CD4-positive, alpha-beta T cell treated with Interleukin-4 for 1 hour (primary cell): Measurements from ENCODE around the gene UTP3.
A peak's percentile ranks its signal among the peaks of the same experiment; 100 is the strongest.
"Not testable (repeated sequence)": the region's sequence is repeated elsewhere in the genome, so short reads cannot be mapped to it uniquely, and the experiment has no call there.

Source experiments
- DNase-seq, 2 donors: peaks; one replicate each; pipeline ENCODE4 v3.0.0-alpha.2; 2020 to 2022

UTP3 gene

DNA sequence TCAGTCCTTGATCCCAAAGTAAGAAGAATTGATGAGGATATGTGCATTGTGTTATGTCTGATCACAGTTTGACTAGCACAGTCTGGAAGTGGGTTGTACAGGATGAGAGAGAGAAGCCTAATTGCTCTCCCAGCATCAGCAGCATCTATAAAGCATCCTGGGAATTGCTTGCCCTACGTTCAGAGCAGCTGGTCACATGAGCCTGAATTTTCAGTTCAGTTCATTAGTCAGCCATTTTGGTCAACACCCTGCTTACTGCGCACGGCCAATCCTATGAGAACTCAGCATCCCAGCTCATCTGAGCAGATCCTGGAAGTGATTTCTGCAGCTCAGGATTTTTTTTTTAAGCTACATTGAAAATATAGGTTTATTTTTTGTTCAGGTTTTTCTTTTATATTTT is 33.4 kb downstream of the UTP3 start, which contains the start of gene RUFY3:
Gene RUFY3 (plus strand): TSS at position 218 of the 400 bp plus-strand sequence. CDS start 610 bp downstream, outside the sequence.
- DNase-seq: no peak

DNA sequence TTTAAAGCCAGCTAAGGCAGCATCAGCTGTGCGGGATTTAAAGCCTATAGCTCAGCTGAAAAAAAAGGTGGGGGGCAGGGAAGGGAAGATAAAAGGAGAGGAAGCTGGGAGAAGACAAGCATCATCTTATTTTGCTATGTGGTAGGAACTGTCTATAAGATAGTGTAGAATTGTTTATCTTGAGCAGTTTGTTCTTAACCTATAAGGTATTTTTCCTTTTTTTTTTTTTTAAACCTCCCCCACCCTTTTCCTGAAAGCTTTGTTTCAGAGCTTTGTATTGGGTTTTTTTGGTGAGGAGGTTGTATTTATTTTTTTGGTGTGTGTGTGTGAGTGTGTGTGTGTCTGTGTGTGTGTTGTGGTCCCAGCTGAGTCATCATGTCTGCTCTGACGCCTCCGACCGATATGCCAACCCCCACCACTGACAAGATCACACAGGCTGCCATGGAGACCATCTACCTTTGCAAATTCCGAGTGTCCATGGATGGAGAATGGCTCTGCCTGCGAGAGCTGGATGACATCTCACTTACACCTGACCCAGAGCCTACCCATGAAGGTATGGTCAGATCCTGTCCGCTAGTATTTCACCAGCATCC is 34.0 kb downstream of the UTP3 start:
- peak; percentile 43 to 48 for DNase-seq

DNA sequence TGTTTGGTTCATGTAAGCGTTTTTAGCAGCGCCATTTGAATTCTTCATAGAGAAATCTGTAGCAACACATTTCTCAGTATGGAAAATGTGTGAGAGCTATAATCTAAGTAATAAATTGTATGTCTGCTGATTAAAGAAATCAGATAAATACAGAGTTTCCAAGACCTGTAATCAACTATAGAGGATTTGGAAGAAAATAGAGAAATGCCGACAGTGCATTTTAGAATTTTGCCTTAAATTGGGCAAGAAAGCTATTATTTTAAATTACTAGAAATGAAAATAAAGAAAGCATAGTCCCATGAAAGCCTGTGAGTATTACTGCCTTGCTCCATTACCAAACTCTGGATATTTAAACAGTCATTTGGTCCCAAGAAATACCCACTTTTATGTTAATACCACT is 36.1 kb downstream of the UTP3 start:
- DNase-seq: no peak

DNA sequence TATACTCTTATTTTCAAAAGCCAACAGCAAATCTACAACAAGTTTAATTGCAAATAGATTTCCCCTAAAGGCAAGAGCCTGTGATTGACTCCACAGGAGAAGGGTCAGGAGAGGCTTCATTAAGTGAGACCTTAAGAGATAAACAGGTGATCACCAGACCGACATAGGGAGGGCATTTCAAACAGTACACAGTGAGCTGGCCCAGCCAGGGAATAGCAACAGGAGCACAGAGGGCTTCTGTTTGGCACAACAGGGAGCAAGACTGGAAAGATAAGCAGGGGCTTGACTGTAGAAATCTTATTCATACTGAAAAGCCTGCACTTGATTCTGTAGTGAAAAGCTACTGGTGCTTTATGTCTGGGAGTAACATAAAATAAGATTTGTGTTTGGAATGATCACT is 37.3 kb downstream of the UTP3 start:
- DNase-seq: no peak

DNA sequence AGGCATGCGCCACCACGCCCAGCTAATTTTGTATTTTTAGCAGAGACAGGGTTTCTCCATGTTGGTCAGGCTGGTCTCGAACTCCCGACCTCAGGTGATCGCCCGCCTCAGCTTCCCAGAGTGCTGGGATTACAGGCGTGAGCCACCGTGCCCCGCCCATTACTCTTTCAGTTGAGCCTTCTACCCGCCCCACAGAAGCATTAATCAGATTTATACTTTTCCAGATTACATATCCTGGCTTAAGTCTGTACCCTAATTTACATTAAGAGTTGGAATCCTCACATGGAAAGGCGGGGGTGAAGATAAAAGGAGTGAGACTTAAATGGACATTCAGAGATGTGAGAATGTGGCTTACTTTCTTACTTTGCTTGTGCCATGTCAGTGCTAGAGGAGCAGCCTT is 38.2 kb downstream of the UTP3 start:
- not testable (repeated sequence) for DNase-seq

DNA sequence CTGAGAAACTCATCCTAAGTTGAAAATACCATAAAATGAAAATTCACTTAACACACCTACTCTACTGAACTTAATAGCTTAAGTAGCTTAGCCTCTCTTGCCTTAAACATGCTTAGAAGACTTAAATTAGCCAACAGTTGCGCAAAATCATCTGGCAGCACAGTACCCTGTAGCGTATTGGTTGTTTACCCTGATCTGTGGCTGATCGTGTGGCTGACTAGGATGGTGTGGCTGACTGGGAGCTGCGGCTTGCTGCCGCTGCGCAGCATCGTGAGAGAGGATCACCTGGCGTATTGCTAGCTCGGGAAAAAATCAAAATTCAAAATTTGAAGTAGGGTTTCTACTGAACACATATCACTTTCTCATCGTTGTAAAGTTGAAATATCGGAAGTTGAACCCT is 39.8 kb downstream of the UTP3 start:
- no peak for DNase-seq

DNA sequence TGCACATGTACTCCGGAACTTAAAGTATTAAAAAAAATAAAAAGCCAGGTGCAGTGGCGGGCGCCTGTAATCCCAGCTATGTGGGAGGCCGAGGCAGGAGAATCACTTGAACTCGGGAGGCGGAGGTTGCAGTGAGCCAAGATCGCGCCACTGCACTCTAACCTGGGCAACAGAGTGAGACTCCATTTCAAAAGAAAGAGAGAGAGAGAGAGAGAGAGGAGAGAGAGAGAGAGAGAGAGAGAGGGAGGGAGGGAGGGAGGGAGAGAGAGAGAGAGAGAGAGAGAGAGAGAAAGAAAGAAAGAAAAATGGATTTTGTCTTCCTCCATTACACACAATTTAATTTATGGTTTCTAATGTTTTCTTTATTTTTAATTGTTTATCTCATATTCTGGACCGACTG is 44.5 kb downstream of the UTP3 start:
- DNase-seq: not testable (repeated sequence)

DNA sequence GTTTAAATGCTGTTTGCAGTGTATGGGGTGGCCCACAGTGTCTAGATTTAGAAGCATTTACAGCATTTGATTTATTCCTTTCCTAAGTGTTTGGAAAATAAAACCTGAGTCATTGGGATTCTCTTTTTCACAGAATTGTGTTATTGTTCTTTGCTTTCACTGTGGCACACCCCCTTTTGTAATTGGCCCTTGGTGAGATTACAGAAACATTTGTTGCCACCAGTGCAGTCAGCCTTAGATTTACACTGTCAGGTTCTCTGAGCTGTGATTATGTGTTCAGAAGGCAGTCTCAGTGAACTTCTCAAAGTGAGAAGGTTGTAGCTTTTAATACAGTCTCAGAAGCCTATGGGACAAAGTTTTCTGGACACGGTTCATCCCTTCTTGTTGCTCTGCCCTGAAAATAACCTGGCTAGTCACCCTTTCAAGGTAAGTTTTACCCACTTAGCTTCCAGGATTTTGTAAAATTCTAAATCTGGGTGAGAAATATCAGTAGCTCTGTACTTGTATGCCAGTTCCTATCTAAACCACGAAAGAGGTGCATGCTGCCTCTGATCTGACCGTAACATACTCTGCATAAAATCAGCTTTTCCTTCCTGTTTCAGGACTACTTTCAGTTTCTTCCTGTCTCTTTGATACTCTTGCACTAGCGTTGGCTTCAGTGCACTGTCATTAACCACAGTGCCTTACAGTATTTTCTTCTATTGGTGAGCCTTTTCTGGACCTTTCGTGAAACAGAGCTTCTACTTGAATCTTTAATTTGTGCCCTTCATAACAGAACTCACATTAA is 46.0 kb downstream of the UTP3 start:
- DNase-seq: peak; percentile 39 to 75

DNA sequence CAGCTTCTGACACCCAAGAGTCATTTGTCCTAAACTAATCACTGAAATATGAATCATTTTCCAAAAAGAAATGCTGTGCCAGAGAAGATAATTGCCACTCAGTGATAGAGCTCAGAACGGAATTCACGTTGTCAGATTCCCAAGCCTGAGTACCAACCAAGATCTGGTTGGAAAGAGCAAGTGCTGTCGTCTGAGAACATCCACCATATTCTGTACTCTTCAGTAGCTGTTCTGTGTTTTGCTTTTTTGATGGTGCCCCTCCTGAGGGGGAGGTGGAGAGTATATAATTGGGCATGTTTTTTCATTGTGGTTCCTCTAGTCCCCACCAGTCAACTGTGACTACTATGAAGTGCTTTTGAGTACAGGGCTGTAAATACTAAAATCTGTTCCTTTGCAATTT is 46.6 kb downstream of the UTP3 start:
- no peak for DNase-seq

DNA sequence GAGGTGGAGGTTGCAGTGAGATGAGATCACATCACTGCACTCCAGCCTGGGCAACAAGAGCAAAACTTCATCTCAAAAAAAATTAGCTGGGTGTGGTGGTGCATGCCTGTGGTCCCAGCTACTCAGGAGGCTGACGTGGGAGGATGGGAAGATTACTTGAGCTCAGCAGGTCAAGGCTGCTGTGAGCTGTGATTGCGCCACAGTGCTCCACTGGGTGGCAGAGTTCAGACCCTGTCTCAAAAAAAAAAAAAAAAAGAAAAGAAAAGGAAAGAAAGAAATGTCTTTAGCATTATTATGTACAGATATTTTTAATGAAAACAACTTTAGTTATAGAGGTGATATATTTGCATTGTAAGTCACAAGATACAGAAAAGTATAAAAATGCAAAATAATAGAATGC is 47.6 kb downstream of the UTP3 start:
- DNase-seq: peak; percentile 43 to 52

DNA sequence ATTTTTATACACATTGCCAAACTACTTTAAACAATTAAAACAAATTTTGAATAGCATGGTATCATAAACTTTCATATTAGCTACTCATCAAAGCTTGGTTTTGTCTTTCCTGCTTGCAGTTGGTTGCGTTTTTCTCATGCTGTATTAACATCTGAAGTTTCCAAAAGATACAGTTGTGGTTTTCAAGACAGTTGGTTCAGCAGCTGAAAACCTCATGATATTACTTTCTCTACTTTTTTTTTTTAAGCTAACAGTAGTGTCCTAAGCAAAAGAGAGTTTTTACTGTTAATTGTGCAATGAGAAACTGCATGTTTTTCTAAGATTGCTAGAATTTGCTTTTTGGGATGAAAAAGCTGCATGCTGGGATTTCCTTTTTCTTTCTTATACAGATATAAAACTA is 48.7 kb downstream of the UTP3 start:
- peak in 1 of 2 donors; percentile 30 for DNase-seq

DNA sequence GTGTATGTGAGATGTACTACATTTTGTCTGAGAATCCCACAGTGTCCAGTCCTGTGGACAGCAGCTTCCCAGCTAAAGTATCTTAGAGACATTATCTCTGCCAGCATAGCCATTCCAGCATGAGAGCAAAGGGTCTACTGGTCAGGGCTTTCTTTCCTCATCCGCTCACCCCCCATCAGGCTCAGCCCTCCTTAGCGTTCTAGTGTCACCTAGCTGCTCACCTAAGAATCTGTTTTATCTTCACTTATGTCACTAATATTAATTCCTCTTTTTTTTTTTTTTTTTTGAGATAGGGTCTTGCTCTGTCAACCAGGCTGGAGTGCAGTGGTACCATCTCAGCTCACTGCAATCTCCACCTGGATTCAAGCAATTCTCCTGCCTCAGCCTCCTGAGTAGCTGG is 49.1 kb downstream of the UTP3 start:
- no peak for DNase-seq

DNA sequence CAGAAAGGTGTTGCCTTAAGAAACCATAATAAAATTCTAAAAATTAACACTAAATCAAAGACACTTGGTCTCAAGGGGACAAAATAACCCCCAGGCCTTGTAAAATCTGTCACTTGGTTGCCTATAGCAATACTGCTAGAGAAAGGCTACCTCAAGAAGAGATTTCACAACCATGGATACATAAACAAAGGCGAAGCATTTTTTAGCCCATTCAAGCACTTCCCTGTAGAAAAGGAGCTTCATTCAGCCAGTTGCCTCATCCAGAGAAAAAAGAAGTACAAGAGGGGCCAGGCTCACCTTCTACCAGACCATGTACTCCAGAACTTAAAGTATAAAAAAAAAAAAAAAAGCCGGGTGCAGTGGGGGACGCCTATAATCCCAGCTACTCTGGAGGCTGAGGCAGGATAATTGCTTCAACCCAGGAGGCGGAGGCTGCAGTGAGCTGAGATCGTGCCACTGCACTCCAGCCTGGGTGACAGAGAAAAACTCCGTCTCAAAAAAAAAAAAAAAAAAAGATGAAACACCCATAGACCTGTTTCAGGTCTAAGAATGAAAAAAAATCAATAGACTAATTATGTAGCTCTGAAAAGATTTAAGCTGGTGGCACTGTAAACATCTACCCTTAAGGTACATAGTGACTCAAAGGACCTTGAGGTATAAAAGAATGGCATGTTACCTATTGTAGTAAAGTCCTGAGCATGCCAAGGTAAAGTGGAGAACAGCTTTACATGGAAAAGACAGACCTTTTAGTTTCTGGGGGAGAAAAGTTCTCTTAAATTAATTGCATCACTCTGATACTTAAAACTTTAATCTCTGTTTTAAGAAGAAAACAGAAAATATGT is 51.4 kb downstream of the UTP3 start:
- no peak for DNase-seq
